Inflammatory macrophage treated with lipopolysaccharide for 1 hour (primary cell): ENCODE data around the gene TMEM217.
"Not testable (repeated sequence)": the region's sequence is repeated elsewhere in the genome, so short reads cannot be mapped to it uniquely, and the experiment has no call there.

Source experiments
- DNase-seq, 2 donors: peaks; one replicate each; pipeline ENCODE4 v3.0.0-alpha.2; 2020 to 2022

TMEM217 gene

DNA sequence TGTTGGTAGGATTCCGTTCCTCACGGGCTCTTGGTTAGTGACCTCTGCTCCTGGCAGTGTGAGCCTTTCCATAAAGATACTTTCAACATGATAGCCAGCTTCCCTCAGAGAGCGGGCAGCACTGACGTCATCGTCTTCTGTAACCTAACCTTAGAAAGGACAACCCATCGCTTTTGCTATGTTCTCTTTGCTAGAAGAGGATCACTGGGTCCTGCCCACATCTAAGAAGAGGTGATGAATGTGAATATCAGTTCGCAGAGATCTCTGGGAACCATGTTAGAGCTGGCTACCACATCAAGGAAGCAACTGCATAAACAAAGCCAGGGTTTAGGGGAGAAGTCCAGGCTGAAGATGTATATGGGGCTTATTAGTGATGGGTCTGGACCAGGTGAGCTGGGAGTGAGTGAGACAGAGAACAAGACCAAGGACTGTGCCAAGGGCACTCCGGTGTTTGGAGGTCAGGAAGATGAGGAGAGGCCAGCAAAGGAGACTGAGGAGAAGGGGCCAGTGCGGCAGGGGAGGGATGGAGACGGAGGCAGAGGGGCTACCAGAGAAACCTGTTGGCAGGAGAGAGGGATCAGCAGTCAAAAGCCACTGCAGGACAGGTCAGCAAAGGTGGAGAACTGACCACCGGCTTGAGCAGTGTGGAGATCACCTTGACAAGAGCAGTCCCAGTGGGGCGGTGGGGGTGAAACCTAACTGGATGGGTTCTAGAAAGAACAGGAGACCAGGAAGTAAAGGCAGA, 48.3 kb downstream of the TMEM217 start:
- no peak for DNase-seq

DNA sequence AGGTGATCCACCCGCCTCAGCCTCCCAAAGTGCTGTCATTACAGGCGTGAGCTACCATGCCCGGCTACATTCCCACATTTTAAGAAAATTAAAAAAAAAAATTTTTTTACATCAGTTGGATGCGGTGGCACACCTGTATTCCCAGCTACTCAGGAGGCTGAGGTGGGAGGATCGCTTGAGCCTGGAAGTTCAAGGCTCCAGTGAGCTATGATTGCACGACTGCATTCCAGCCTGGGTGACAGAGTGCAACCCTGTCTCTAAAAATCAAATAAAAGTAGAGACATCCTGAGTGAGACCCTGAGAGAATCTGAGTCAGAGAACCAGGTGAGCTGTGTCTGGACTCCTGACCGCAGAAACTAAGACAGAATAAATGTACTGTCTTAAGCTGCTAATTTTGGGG, 49.2 kb downstream of the TMEM217 start:
- no peak for DNase-seq

DNA sequence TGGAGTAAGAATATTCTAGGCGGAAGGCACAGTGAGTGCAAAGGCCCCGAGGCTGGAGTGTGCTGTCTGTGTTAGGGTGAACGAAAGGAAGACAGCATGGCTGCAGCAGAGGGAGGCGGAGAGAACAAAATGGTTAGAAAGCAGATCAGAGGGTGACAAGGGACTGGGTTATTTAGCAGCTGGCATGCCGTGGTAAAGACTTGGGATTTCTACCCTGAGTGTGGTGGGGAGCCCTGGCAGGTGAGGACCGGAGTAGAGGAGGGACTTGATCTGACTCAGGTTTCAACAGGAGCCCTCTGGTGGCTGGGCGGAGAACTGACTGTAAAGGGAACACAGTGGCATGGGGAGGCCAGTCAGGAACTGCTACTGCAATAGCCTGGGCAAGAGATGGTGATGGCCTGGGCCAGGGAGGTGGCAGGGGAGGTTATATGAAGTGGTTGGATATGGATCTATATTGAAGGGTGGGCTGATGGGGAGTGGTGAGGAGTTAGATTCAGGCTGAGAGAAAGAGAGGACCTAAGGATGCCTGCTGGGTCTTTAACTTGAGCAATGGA, 50.0 kb downstream of the TMEM217 start:
- peak; percentile 73 to 96 for DNase-seq

DNA sequence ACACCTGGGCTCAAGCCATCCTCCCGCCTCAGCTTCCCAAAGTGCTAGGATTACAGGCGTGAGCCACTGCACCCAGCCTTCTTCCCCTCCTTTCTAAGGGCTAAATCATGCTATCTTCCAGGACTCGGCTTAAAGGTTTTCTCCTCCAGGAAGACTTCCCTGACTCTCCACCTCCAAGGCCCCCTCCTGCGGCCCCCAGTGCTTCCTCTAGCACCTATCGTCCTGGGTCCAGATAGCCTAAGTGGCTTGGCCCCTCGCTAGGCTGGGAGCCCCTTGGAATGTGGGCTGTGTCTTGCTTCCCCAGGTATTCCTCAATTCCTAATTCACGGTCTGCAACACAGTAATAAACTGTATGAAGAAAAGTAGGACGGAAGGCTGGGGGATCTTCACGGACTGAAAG, 51.3 kb downstream of the TMEM217 start:
- DNase-seq, result no peak

DNA sequence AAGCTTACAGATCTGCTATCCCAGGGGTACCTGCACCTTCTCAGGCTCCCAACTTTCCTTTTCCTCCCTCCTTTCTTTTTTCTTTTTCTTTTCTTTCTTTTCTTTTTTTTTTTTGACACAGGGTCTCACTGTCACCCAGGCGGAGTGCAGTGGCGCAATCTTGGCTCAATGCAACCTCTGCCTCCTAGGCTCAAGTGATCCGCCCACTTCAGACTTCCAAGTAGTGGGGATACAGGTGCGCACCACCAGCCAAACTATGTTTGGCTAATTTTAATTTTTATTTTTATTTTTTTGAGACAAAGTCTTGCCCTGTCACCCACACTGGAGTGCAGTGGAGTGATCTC, 52.0 kb downstream of the TMEM217 start:
- DNase-seq, result no peak

DNA sequence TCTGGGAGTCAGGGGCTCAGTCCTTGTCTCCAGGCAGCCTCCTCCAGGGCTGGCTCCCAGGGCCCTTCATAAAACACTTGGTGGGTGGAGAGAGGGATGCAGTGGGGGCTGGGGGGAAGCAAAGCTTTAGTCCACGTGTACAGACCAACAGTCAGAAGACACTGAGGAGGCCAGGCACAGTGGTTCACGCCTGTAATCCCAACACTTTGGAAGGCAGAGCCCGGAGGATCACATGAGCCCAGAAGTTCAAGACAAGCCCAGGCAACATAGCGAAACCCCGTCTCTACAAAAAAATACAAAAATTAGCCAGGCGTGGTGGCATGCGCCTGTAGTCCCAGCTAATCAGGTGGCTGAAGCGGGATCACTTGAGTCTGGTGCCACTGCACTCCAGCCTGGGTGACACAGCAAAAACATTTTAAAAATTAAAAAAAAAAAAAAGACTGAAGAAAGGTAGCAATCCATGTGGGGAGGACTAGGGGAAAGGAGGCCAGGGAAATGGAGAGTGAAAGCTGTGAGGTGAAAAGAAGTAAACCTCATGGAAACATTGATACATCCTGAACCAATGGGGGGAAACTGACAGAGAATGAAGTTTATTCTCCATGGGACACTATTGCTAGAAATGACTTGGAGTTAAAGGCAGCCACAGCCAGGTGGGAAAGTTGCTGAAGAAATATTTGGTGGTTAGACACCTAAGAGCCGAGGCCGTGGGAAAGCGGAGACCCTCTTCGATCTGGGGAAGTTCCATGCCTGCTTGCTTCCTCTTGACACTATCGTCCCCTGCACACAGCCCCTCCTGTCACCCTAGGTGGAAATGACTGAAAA, 52.6 kb downstream of the TMEM217 start:
- DNase-seq, result no peak

DNA sequence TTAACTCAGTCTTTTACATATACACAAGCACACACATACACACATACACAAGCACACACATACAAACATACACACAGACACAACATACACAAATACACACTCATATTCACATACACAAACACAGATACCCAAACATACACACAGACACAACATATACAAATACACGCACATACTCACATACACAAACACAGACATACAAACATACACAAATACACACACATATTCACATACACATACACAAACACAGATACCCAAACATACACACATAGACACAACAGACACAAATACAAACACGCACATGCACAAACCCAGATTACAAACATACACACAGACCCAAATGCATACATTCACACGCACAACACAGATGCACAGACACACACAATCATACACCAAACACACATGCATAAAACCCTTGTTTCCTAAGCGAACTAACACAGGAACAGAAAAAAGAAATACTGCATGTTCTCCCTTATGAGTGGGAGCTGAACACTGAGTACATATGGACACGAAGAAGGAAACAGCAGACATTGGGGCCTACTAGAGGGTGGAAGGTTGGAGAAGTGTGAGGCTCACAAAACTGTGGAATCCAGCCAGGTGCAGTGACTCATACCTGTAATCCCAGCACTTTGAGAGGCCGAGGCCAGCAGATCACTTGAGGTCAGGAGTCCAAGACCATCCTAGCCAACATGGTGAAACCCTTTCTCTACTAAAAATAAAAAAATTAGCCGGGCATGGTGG, 53.8 kb downstream of the TMEM217 start:
- DNase-seq, result no peak

DNA sequence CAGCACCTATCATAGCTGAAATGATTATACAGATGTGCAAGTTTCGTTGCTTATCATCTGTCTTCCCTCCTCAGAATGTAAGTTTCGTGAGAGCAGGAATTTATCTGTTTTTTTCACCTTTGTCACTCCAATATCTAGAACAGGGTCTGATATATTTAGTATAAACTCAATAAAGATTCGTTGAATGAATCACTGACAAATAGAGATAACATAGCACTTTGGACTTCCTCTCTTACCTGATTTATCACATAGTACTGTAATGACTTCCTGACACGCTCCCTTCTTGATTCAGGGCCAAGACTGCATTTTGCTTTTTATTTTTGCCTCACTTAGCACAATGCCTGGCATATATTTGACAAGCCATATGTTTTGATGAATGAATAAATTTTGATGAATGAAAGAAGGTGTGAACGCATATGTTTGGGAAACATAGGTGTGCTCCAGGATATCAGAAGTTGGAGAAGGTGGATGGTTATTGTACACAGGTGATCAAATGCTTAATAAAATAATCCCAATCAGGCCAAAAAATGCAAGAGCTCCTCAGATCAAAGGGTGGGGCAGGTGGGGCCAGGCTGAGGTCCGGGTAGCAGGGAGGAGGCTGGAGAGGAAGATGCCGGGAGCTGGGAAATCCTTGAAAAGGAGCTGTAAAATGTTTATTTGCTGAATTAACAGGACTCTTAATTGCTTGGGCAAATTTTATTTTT, 55.0 kb downstream of the TMEM217 start:
- DNase-seq, result no peak

DNA sequence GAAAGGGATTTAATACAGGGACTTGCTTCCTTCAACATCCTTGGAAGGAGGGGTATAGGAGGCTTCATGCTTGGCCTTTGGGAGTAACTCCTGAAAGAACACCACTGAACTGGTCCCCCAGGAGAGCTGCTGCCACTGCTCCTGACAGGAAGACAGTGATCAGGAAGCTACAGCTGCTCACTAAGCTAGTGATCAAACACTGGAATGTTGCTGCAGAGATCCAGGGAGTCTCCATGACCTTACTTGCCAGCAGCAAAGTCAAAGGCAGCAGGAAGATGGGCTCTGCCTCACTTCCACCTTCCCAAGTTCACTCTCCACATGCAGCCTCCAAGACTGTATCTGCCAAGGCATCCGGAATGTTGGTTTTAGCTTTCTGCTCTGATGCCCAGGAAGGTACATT, 56.2 kb downstream of the TMEM217 start:
- no peak for DNase-seq

DNA sequence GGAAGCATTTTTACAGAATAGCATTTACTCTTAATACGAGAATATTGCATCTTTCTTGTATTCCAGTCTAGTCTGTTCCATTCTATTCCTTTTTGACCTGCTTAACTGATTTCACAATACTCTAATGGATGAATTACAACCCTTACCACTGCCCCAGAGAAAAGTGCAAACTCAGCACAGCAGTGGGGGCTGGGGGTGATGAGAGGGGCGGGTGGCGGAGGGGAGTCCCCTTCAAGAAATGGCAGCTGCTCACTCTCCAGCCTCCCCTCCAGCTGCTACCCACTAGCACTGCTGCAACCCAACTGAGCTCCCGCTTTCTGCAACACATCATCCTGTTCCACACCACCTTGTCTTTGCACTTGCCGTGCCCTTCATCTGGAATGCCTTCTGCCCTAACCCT, 57.9 kb downstream of the TMEM217 start:
- no peak for DNase-seq

DNA sequence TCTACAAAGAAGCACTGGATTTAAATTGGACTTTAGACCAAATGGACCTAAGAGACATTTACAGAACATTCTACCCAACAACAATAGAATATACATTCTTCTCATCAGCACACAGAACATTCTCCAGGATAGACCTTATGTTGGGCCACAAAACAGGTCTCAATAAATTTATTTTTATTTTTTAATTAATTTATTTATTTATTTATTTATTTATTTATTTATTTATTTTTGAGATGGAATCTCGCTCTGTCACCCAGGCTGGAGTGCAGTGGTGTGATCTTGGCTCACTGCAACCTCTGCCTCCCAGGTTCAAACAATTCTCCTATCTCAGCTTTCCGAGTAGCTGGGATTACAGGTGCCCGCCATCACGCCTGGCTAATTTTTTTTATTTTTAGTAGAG, 61.5 kb downstream of the TMEM217 start:
- DNase-seq, result not testable (repeated sequence)

DNA sequence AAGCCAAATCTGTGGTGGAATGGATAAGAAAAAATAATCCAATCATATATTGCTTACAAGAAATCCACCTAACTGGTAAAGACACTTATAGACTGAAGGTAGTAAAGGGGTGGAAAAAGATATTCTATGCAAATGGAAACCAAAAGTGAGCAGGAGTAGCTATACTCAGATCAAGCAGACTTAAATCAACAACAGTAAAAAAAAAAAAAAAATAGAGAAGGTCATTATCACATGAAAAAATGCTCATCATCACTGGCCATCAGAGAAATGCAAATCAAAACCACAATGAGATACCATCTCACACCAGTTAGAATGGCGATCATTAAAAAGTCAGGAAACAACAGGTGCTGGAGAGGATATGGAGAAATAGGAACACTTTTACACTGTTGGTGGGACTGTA, 63.1 kb downstream of the TMEM217 start:
- DNase-seq, result not testable (repeated sequence)

DNA sequence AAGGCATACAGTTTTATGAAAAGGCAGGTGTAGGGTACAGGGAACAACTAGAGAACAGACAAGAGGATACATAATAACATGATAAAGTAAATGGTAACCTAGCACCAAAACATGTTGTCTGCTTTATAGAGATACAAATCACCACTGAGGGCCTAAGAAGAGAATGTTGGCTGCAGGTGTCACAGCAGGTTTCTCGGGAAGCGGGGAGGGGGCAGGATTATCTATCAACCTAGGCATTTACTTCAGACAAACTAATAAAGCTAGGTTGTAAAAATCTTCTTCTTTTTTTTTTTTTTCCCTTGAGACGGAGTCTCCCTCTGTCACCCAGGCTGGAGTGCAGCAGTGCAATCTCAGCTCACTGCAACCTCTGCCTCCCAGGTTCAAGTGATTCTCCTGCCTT, 65.3 kb downstream of the TMEM217 start:
- no peak for DNase-seq

DNA sequence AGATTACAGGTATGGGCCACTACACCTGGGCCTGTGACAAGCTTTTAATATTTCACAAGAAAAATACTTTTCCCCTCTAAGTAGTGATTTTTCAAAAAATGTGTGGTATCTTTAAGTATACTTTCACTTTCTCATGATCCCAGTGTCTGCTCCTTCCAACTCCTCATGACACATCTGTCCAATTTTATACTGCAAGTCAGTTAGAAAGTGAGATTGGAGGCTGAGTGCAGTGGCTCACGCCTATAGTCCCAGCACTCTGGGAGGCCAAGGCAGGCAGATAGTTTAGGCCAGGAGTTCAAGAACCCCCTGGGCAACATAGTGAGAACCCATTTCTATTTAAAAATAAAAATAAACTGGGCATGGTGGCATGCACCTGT, 67.8 kb downstream of the TMEM217 start:
- DNase-seq, result peak in 1 of 2 donors; percentile 57

DNA sequence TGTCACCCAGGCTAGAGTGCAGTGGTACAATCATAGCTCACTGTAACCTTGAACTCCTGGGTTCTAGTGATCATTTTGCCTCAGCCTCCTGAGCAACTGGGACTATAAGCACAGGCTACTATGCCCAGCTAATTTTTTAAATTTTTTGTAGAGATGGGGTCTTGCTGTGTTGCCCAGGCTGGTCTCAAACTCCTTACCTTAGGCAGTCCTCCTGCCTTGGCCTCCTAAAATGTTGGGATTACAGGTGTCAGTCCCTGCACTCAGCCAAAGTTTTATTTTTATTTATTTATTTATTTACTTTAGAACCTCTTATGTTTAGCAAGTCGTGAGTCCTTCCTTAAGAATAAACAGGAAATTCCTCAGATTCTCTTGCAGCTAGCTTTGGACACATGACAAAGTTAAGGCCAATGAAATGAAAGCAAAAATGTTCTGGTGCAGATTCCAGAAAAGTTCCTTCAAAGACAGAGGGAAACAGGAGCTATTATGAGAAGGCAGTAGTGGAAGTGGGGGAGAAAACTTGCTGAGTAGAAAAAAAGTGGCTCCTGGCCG, 68.9 kb downstream of the TMEM217 start:
- DNase-seq, result no peak

DNA sequence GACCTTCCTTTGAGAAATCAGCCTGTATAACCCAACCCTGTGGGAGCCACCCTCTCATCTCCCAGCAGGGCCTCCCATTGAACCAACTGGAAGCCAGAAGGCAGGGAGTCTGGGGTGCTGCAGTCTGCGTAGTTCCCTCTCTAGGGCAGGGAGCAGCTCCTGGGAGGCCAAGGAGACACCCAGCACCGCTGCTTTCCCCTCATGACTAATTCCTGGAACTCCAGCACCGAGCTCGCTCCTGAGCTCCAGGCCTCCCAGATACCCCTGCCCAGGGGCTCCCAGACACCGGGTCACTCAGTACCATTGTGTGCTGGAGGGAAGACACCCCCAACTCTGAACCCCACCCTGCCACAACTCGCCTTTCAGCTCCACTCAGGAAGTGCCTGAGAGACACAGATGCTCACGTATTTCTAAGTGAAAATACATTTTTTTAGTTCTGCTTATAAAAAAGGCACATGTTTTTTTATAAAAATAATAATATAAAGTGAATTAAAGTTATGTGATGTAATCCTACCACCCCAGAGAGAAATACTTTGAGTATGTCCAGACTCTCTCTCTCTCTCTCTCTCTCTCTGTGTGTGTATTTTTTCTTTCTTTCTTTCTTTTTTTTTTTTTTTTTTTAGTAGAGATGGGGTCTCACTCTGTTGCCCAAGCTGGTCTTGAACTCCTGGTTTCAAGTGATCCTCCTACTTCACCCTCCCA, 70.5 kb downstream of the TMEM217 start:
- DNase-seq, result peak; percentile 66 to 77

DNA sequence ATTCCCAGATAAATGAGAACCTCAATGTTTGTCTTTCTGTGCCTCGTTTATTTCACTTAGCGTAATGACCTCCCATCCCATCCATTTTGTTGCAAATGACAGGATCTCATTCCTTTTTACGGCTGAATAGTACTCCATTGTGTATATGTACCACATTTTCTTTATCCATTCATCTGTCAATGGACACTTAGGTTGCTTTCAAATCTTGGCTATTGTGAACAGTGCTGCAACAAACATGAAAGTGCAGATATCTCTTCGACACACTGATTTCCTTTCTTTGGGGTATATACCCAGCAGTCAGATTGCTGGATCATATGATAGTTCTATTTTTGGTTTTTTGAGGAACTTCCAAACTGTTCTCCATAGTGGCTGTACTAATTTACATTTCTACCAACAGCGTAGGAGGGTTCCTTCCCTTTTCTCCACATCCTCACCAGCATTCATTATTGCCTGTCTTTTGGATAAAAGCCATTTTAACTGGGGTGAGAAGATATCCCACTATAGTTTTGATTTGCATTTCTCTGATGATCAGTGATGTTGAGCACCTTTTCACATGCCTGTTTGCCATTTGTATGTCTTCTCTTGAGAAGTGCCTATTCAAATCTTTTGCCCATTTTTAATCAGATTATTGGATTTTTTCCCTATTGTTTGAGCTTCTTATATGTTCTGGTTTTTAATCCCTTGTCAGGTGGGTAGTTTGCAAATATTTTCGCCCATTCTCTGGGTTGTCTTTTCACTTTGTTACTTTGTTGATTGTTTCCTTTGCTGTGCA, 71.8 kb downstream of the TMEM217 start:
- peak; percentile 84 to 91 for DNase-seq

DNA sequence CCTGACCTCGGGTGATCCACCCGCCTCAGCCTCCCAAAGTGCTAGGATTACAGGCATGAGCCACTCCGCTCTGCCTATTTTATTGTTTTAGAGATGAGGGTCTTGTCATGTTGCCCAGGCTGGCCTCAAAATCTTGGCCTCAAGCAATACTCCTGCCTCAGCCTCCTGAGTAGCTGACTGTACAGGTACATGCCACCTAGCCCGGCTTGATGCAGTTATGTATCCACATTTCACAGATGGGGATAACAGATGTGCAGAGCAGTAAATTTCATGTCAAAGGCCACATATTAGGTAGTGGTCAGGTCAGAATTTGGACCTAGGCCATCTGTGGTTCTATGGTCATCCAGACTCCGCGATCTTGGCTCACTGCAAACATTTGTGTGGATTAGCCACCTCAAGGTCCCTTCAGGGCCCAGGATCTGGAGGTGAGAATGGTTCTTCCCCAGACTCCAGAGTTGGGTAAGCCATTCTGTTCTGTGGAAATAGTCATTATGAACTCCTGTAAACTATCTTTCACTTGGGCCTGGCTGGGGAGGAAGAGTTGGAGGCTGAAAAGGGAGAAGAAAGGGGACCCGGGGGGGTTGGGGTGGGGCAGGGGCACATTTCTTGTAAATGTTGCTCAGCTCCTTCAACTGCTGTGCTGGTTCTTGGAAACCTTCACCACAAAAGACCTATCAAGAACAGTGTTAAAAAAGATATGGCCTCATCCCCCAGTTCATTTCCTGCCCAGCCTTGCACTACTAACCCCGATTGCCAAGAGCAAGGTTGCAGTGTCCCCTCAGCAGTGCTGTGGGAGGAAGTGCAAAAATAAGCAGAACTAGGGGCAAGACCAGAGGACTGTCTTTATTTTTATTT, 75.0 kb downstream of the TMEM217 start:
- DNase-seq, result peak; percentile 83 to 88

DNA sequence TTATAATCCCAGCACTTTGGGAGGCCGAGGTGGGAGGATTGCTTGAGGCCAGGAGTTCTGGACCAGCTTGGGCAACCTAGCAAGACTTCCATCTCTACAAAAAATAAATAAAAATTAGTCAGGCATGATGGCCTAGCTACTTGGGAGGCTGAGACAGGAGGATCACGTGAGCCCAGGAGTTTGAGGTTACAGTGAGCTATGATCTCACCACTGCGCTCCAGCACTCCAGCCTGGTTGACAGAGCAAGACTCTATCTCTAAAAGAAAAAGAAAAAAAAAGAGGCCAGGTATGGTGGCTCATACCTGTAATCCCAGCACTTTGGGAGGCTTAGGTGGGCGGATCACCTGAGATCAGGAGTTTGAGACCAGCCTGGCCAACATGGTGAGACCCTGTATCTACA, 77.3 kb downstream of the TMEM217 start:
- not testable (repeated sequence) for DNase-seq

DNA sequence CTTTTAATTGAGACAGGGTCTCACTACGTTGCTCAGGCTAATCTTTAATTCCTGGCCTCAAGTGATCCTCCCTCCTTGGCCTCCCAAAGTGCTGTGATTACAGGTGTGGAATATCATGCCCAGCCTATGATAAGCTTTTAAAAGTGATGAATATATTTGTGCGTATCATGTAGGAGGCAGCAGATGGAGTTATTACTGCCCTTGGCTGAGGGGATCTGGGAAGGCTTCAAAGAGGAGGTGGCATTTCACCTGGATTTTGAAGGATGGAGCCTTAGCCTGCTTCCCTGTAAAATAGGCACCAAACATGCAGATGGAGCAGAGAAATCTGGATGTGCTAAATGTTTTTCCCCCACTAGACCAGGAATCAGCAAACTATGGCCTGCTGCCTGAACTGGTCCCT, 77.9 kb downstream of the TMEM217 start:
- DNase-seq, result no peak
